GM12878 (cell line): Measurements from ENCODE around the gene ATP6V0A4.

Experiments
- CBX3 ChIP-seq: fragments of 200-600 bp; sonication (generic); IDR thresholded peaks from 2 replicates; pipeline ENCODE4 v1.6.1; 2016; ENCODE audit warnings: low read depth, borderline replicate concordance
- EZH2 ChIP-seq: IDR thresholded peaks from 2 replicates; pipeline ENCODE4 v1.6.1; 2012; ENCODE audit warnings: low read depth, mild to moderate bottlenecking, control low read depth, inconsistent platforms, low read length, borderline replicate concordance; ENCODE audit not compliant: control insufficient read depth
- MXI1 ChIP-seq: fragments of 150-350 bp; IDR thresholded peaks from 2 replicates; pipeline ENCODE4 v1.6.1; 2011; ENCODE audit warnings: low read depth, mild to moderate bottlenecking, inconsistent platforms, low read length, improper control_type of control experiment
- SIN3A ChIP-seq: IDR thresholded peaks from 2 replicates; pipeline ENCODE4 v1.6.1; 2012; ENCODE audit warnings: low read depth, low read length, improper control_type of control experiment
- ZNF217 ChIP-seq: fragments of 450-650 bp; IDR thresholded peaks from 2 replicates; pipeline ENCODE4 v1.6.1; 2017; ENCODE audit warnings: antibody characterized with exemption, mild to moderate bottlenecking
- TF ChIP-seq, protein P1 (sequence below), 3 experiments: IDR thresholded peaks in 2 of 3; conservative IDR thresholded peaks in 1 of 3; 2 replicates each; pipeline ENCODE4 v1.5.1; 2011; ENCODE audit warnings: low read depth in 3 of 3, low read length in 3 of 3, mild to moderate bottlenecking in 3 of 3, control low read depth in 2 of 3, moderate library complexity in 2 of 3, inconsistent platforms in 1 of 3, mixed read lengths in 1 of 3; ENCODE audit not compliant: control insufficient read depth in 2 of 3, insufficient read depth in 1 of 3; ENCODE audit errors: extremely low read depth in 1 of 3

DNA sequence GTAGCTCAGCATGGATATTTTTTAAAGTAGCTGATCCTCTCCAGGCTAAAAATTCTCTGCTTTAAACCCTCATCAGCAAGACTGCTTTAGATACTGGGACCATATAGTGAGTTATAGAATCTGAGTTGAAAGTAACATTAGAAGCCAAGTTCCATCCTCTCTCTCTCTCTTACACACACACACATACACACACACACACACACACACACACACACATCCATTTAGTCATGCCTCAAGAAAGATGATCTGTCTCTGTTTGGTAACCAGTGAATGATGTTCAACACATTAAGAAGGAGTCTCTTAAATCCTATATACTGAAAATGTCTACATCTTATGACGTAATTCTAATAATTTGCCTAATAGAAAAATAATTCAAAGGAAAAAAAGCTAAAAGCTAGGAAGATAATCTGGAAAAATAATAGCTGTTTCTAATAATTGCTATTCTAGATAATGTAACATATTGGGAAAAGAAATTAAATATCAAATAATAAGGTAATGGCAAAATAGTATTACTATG lies 16.9 kb upstream of the ATP6V0A4 start:
- TF ChIP-seq EZH2 (no peak), SIN3A (no peak), CBX3 (no peak), MXI1 (no peak), ZNF217 (no peak)
- TF ChIP-seq, protein P1, sequence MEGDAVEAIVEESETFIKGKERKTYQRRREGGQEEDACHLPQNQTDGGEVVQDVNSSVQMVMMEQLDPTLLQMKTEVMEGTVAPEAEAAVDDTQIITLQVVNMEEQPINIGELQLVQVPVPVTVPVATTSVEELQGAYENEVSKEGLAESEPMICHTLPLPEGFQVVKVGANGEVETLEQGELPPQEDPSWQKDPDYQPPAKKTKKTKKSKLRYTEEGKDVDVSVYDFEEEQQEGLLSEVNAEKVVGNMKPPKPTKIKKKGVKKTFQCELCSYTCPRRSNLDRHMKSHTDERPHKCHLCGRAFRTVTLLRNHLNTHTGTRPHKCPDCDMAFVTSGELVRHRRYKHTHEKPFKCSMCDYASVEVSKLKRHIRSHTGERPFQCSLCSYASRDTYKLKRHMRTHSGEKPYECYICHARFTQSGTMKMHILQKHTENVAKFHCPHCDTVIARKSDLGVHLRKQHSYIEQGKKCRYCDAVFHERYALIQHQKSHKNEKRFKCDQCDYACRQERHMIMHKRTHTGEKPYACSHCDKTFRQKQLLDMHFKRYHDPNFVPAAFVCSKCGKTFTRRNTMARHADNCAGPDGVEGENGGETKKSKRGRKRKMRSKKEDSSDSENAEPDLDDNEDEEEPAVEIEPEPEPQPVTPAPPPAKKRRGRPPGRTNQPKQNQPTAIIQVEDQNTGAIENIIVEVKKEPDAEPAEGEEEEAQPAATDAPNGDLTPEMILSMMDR (IDR thresholded peaks at IDR 0.05 in 2 of 3, conservative IDR thresholded peaks at IDR 0.05 in 1 of 3; ENCODE audit: control insufficient read depth in 2 of 3, extremely low read depth in 1 of 3, insufficient read depth in 1 of 3, low read depth in 3 of 3, low read length in 3 of 3): no peak
